ENCODE results near the gene MGARP. TPM values are rescaled to one million over a fixed set of nuclear protein-coding genes. Genes with fewer than 3 reads are reported as not detected.
"Not testable (repeated sequence)": the region's sequence is repeated elsewhere in the genome, so short reads cannot be mapped to it uniquely, and the experiment has no call there.

Gene MGARP
- total RNA-seq = under 1 TPM in 1 of 2 experiments, not detected in 1; 0.20 TPM

- Mint-ChIP-seq H3K4me1 (peaks cover 18% of the 10 kb centered on the region), H3K27me3 (peaks cover 72% of the 10 kb centered on the region), H3K4me3 (peak within 1 kb of the TSS; percentile 68), H3K9me3 (ENCODE audit: low read depth) (peaks cover 4% of the 10 kb centered on the region), H3K27ac (no peak within 1 kb of the TSS), H3K36me3 (peaks cover 7% of the 10 kb centered on the region)
- CTCF ChIA-PET = no interaction called here
- DNase-seq (peak; percentile 44), ATAC-seq (peak; percentile 84)
Observed at GRCh38 chr4:139279760-139280620, at the start of gene MGARP. TSS of gene MGARP (minus strand) at chr4:139280225. CDS start at chr4:139280158, 67 bp downstream.

- H3K27me3 Mint-ChIP-seq = no peaks in the 10 kb centered on the region
- H3K36me3 Mint-ChIP-seq = peaks cover 35% of the 10 kb centered on the region
- no peaks in the 10 kb centered on the region for H3K9me3 Mint-ChIP-seq (ENCODE audit: low read depth)
- ATAC-seq = no peak
- no peak overlapping the region for H3K27ac Mint-ChIP-seq
- H3K4me3 Mint-ChIP-seq = no peak overlapping the region
- CTCF ChIA-PET = interaction anchor here (1.0 to 1.8 kb wide), 2 partner anchors 10 to 17 kb away, joined by 3 to 5 read pairs; no protein-coding TSS in a partner anchor
- no peak for DNase-seq
- H3K4me1 Mint-ChIP-seq = peaks cover 20% of the 10 kb centered on the region
Observed at GRCh38 chr4:139329665-139330200, 49.7 kb upstream of the MGARP start.

- peaks cover 24% of the 10 kb centered on the region for H3K4me1 Mint-ChIP-seq
- peaks cover 40% of the 10 kb centered on the region for H3K36me3 Mint-ChIP-seq
- H3K27me3 Mint-ChIP-seq = no peaks in the 10 kb centered on the region
- peaks cover 2% of the 10 kb centered on the region for H3K9me3 Mint-ChIP-seq (ENCODE audit: low read depth)
- DNase-seq = no peak
- ATAC-seq = no peak
- H3K27ac Mint-ChIP-seq = peak overlapping the region; percentile 3
- no peak overlapping the region for H3K4me3 Mint-ChIP-seq
- CTCF ChIA-PET = interaction anchor here (1.7 kb wide), 1 partner anchor 23 kb away, joined by 5 read pairs; the partner anchor contains the start of gene NAA15
Observed at GRCh38 chr4:139324620-139325019, 44.6 kb upstream of the MGARP start.

DNA sequence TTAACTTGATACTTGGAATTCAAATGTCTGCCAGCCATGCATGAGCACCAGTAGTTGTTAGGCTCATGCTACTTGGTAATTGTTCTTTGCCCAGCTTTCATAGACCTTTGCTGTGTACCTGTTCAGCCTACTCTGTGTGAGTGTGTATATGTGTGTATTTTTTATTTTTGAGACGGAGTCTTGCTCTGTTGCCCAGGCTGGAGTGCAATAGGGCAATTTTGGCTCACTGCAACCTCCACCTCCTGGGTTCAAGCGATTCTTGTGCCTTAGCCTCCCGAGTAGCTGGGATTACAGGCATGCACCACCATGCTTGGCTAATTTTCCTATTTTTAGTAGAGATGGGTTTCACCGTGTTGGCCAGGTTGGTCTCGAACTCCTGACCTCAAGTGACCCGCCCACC lies 42.5 kb upstream of the MGARP start:
- H3K27me3 Mint-ChIP-seq; DNase-seq; H3K9me3 Mint-ChIP-seq (ENCODE audit: low read depth); H3K4me3 Mint-ChIP-seq; H3K27ac Mint-ChIP-seq; ATAC-seq: not testable (repeated sequence)
- Mint-ChIP-seq H3K36me3 (peaks cover 30% of the 10 kb centered on the region), H3K4me1 (peaks cover 23% of the 10 kb centered on the region)
- CTCF ChIA-PET = interaction anchor here (0.7 kb wide), 1 partner anchor 307 kb away, joined by 3 read pairs; no protein-coding TSS in a partner anchor

DNA sequence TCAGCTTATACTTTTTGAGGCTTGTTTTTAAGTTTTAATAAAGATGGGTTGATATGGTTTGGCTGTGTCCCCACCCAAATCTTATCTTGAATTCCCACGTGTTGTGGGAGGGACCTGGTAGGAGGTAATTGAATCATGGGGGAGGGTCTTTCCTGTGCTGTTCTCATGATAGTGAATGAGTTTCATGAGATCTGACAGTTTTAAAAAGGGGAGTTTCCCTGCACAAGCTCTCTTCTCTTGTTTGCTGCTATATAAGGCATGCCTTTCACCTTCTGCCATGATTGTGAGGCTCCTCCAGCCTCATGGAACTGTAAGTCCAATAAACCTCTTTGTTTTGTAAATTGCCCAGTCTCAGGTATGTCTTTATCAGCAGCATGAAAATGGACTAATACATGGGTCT lies 42.0 kb upstream of the MGARP start:
- H3K9me3 Mint-ChIP-seq (ENCODE audit: low read depth); H3K4me3 Mint-ChIP-seq; CTCF ChIA-PET; H3K27ac Mint-ChIP-seq; ATAC-seq; H3K27me3 Mint-ChIP-seq; DNase-seq: not testable (repeated sequence)
- peaks cover 24% of the 10 kb centered on the region for H3K4me1 Mint-ChIP-seq
- H3K36me3 Mint-ChIP-seq = peaks cover 31% of the 10 kb centered on the region

DNA sequence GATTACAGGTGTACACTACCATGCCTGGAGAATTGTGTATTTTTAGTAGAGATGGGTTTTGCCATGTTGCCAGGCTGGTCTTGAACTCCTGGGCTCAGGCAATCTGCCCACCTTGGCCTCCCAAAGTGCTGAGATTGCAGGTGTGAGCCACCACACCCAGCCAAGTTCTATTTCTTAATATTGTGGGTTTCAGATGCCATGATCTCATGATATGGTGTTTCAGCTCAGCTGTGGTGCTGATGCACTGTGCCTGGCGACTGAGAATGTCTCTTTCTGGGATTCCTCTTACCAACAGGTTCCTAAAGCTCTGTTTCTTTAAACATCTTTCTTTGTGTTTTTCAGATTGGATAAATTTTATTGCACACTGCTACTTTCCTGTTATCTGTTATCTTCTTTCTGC lies 39.5 kb upstream of the MGARP start:
- H3K4me3 Mint-ChIP-seq = no peak overlapping the region
- DNase-seq (no peak), ATAC-seq (no peak)
- CTCF ChIA-PET = no interaction called here
- H3K9me3 Mint-ChIP-seq (ENCODE audit: low read depth) = peaks cover 7% of the 10 kb centered on the region
- H3K4me1 Mint-ChIP-seq = peaks cover 44% of the 10 kb centered on the region
- H3K27ac Mint-ChIP-seq = no peak overlapping the region
- H3K27me3 Mint-ChIP-seq = no peaks in the 10 kb centered on the region
- H3K36me3 Mint-ChIP-seq = peaks cover 41% of the 10 kb centered on the region

- Mint-ChIP-seq H3K4me3 (no peak overlapping the region), H3K27me3 (no peaks in the 10 kb centered on the region), H3K4me1 (peaks cover 54% of the 10 kb centered on the region), H3K27ac (no peak overlapping the region), H3K36me3 (peaks cover 45% of the 10 kb centered on the region), H3K9me3 (ENCODE audit: low read depth) (peaks cover 7% of the 10 kb centered on the region)
- ATAC-seq (no peak), DNase-seq (no peak)
- CTCF ChIA-PET = no interaction called here
Observed at GRCh38 chr4:139317635-139318034, 37.6 kb upstream of the MGARP start.

GRCh38 chr4:139316733-139317132 lies 36.7 kb upstream of the MGARP start:
- Mint-ChIP-seq H3K27ac (no peak overlapping the region), H3K4me1 (peaks cover 57% of the 10 kb centered on the region), H3K36me3 (peaks cover 40% of the 10 kb centered on the region), H3K27me3 (no peaks in the 10 kb centered on the region), H3K9me3 (ENCODE audit: low read depth) (peaks cover 7% of the 10 kb centered on the region), H3K4me3 (no peak overlapping the region)
- CTCF ChIA-PET = no interaction called here
- DNase-seq (no peak), ATAC-seq (no peak)

GRCh38 chr4:139315221-139315675 lies 35.2 kb upstream of the MGARP start:
- Mint-ChIP-seq H3K27me3 (no peaks in the 10 kb centered on the region), H3K36me3 (peaks cover 41% of the 10 kb centered on the region), H3K4me1 (peaks cover 61% of the 10 kb centered on the region), H3K9me3 (ENCODE audit: low read depth) (peaks cover 7% of the 10 kb centered on the region), H3K27ac (peak overlapping the region; percentile 78), H3K4me3 (no peak overlapping the region)
- ATAC-seq (no peak), DNase-seq (no peak)
- CTCF ChIA-PET = interaction anchor here (1.2 kb wide), 1 partner anchor 19 kb away, joined by 3 read pairs; no protein-coding TSS in a partner anchor

- Mint-ChIP-seq H3K36me3 (peaks cover 35% of the 10 kb centered on the region), H3K4me1 (peaks cover 58% of the 10 kb centered on the region), H3K27ac (peak overlapping the region; percentile 78), H3K9me3 (ENCODE audit: low read depth) (peaks cover 4% of the 10 kb centered on the region), H3K27me3 (no peaks in the 10 kb centered on the region), H3K4me3 (no peak overlapping the region)
- CTCF ChIA-PET = no interaction called here
- DNase-seq (no peak), ATAC-seq (peak; percentile 65)
Observed at GRCh38 chr4:139314047-139314800, 34.2 kb upstream of the MGARP start.

- Mint-ChIP-seq H3K27ac (peak overlapping the region; percentile 78), H3K4me3 (peak overlapping the region; percentile 18), H3K36me3 (peaks cover 36% of the 10 kb centered on the region), H3K4me1 (peaks cover 58% of the 10 kb centered on the region)
- H3K27me3 Mint-ChIP-seq; DNase-seq; ATAC-seq; CTCF ChIA-PET; H3K9me3 Mint-ChIP-seq (ENCODE audit: low read depth): not testable (repeated sequence)
Observed at GRCh38 chr4:139313414-139313813, 33.4 kb upstream of the MGARP start.

GRCh38 chr4:139312552-139313332 lies 32.7 kb upstream of the MGARP start:
- Mint-ChIP-seq H3K27ac (peak overlapping the region; percentile 78), H3K36me3 (peaks cover 36% of the 10 kb centered on the region), H3K4me1 (peaks cover 58% of the 10 kb centered on the region), H3K9me3 (ENCODE audit: low read depth) (peaks cover 4% of the 10 kb centered on the region), H3K27me3 (no peaks in the 10 kb centered on the region), H3K4me3 (no peak overlapping the region)
- CTCF ChIA-PET = interaction anchor here (2.0 kb wide), 1 partner anchor 12 kb away, joined by 6 read pairs; the partner anchor contains the start of gene NAA15
- DNase-seq (no peak), ATAC-seq (no peak)
